HL-60 (cell line): ENCODE data around the gene HSP90B1.

Source experiments
- CTCF ChIP-seq: IDR thresholded peaks from one replicate; pipeline ENCODE4 v1.5.1; 2011; ENCODE audit warnings: low read length, control low read depth, inconsistent platforms; ENCODE audit not compliant: insufficient read depth
- POLR2AphosphoS5 ChIP-seq: IDR thresholded peaks from 2 replicates; pipeline ENCODE4 v1.6.1; 2012; ENCODE audit warnings: low read depth
- SPI1 ChIP-seq: IDR thresholded peaks from 2 replicates; pipeline ENCODE4 v1.6.1; 2012; ENCODE audit warnings: low read depth, mild to moderate bottlenecking, borderline replicate concordance

GRCh38 chr12:103930787-103931735 is 851 bp downstream of the HSP90B1 start:
- TF ChIP-seq CTCF (no peak), POLR2AphosphoS5 (no peak), SPI1 (no peak; the same call in 1 of the 2 replicates)
